CD4-positive, alpha-beta T cell treated with Interleukin-15 for 4 hours (primary cell): ENCODE results near the gene NUDT15.
A peak's percentile ranks its signal among the peaks of the same experiment; 100 is the strongest.
"Not testable (repeated sequence)": the region's sequence is repeated elsewhere in the genome, so short reads cannot be mapped to it uniquely, and the experiment has no call there.

Source experiments
- DNase-seq: peaks from one replicate; pipeline ENCODE4 v3.0.0-alpha.2; 2020; ENCODE audit warnings: low spot score

Gene NUDT15

GRCh38 chr13:48042894-48043293 is 5.4 kb downstream of the NUDT15 start:
- no peak for DNase-seq

- no peak for DNase-seq
Observed at GRCh38 chr13:48043789-48044503, 6.4 kb downstream of the NUDT15 start.

GRCh38 chr13:48050550-48050949 is 13.0 kb downstream of the NUDT15 start:
- DNase-seq, result no peak

- no peak for DNase-seq
Observed at GRCh38 chr13:48054601-48055000, 17.1 kb downstream of the NUDT15 start.

- no peak for DNase-seq
Observed at GRCh38 chr13:48055712-48056111, 18.2 kb downstream of the NUDT15 start.

- DNase-seq, result not testable (repeated sequence)
Observed at GRCh38 chr13:48058536-48058935, 21.0 kb downstream of the NUDT15 start.

GRCh38 chr13:48059951-48060350 is 22.4 kb downstream of the NUDT15 start:
- DNase-seq, result not testable (repeated sequence)

GRCh38 chr13:48066310-48066989 is 28.9 kb downstream of the NUDT15 start:
- DNase-seq, result no peak

- no peak for DNase-seq
Observed at GRCh38 chr13:48068036-48068435, 30.5 kb downstream of the NUDT15 start.

- DNase-seq, result no peak
Observed at GRCh38 chr13:48068952-48069351, 31.4 kb downstream of the NUDT15 start.

- no peak for DNase-seq
Observed at GRCh38 chr13:48069573-48069972, 32.0 kb downstream of the NUDT15 start.

GRCh38 chr13:48070942-48071341 is 33.4 kb downstream of the NUDT15 start:
- no peak for DNase-seq

GRCh38 chr13:48072304-48072703 is 34.8 kb downstream of the NUDT15 start:
- no peak for DNase-seq

GRCh38 chr13:48072787-48073186 is 35.3 kb downstream of the NUDT15 start:
- no peak for DNase-seq

GRCh38 chr13:48074006-48074405 is 36.5 kb downstream of the NUDT15 start:
- no peak for DNase-seq

GRCh38 chr13:48078251-48078656 is 40.7 kb downstream of the NUDT15 start:
- DNase-seq, result peak; percentile 20

- DNase-seq, result no peak
Observed at GRCh38 chr13:48081739-48082138, 44.2 kb downstream of the NUDT15 start.

GRCh38 chr13:48086272-48086671 is 48.7 kb downstream of the NUDT15 start:
- no peak for DNase-seq

GRCh38 chr13:48093588-48093987 is 56.1 kb downstream of the NUDT15 start:
- DNase-seq, result no peak

- DNase-seq, result no peak
Observed at GRCh38 chr13:48094404-48094780, 56.9 kb downstream of the NUDT15 start.

- peak; percentile 97 for DNase-seq
Observed at GRCh38 chr13:48094781-48095502, 57.4 kb downstream of the NUDT15 start, which contains the start of gene MED4. Gene MED4, minus strand, starts transcription at chr13:48095104. Its CDS starts 26 bp downstream, at chr13:48095078.

- no peak for DNase-seq
Observed at GRCh38 chr13:48096670-48097069, 59.1 kb downstream of the NUDT15 start.
